ENCODE results near the gene BMP10.

GRCh38 chr2:68901561-68901960 lies 30.4 kb upstream of the BMP10 start:
- TF ChIP-seq EZH2phosphoT487 (IDR thresholded peaks at IDR 0.05; ENCODE audit: borderline replicate concordance, low read depth, low read length) (no peak), CTCF (conservative IDR thresholded peaks at IDR 0.05; ENCODE audit: low read length) (no peak)

Measured in OCI-LY7 (cell line).